Body of pancreas (tissue), 4 donors: ENCODE data around the gene HHAT.

Source experiments
- CTCF ChIP-seq, 7 experiments: fragments of 450-650 bp in 4 of 7; fragments of 200-600 bp in 3 of 7; sonication (generic) in 3 of 7; IDR thresholded peaks; one replicate each; pipeline ENCODE4 v1.5.1; 2016 to 2019; ENCODE audit warnings: antibody characterized with exemption in 7 of 7
- POLR2A ChIP-seq, 3 donors: fragments of 450-650 bp; IDR thresholded peaks; one replicate each; pipeline ENCODE4 v1.6.1; 2016; ENCODE audit warnings: antibody characterized with exemption in 3 of 3, mild to moderate bottlenecking in 2 of 3

GRCh38 chr1:210588357-210588756 is 259.7 kb downstream of the HHAT start:
- no peak for TF ChIP-seq CTCF (IDR thresholded peaks at IDR 0.05)
- no peak for TF ChIP-seq POLR2A (IDR thresholded peaks at IDR 0.05)
